ENCODE data around the gene KIAA1549.

DNA sequence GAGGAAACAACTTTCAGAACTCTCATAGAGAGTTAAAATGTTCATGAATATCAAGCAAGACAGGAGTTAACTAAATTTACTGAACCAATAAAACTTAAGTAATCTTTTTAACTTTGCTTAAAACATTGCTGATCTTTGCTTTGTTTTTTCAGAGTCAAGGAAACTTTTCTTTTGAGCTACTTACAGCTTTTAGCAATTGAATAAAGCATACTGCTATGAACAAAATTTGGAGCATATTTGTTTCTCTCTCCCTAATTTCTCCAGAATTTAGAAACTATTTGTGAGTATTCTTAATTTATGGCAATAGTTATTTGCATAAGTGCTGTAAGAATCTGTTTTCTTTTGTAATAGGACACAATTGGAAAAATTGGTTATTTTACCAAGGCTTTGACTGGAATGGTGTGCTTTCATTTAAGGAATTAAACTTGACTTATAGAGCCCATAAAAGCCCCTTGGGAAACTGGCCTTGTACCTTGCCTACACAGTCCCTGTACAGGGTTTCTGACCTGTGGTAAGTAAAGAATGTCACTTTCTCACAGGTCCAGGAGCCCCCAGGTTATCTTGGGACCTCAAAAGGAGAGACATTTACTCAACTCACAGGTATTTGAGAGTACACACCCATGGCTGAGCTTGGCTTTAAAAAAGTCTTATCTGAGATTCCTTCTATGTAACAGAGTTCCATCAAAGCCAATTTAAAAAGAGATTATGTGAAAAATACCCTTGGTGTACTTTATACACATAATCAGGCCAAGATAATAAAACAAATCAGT, 23.3 kb upstream of the KIAA1549 start:
- TF ChIP-seq, protein P1, sequence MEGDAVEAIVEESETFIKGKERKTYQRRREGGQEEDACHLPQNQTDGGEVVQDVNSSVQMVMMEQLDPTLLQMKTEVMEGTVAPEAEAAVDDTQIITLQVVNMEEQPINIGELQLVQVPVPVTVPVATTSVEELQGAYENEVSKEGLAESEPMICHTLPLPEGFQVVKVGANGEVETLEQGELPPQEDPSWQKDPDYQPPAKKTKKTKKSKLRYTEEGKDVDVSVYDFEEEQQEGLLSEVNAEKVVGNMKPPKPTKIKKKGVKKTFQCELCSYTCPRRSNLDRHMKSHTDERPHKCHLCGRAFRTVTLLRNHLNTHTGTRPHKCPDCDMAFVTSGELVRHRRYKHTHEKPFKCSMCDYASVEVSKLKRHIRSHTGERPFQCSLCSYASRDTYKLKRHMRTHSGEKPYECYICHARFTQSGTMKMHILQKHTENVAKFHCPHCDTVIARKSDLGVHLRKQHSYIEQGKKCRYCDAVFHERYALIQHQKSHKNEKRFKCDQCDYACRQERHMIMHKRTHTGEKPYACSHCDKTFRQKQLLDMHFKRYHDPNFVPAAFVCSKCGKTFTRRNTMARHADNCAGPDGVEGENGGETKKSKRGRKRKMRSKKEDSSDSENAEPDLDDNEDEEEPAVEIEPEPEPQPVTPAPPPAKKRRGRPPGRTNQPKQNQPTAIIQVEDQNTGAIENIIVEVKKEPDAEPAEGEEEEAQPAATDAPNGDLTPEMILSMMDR (IDR thresholded peaks at IDR 0.05; ENCODE audit: insufficient read depth, low read length, poor library complexity, severe bottlenecking): no peak
- TF ChIP-seq EZH2phosphoT487 (conservative IDR thresholded peaks at IDR 0.05; ENCODE audit: low read length): no peak
